GDM1 (cell line): Measurements from ENCODE around the gene RBFOX1.

Source experiments
- DNase-seq: peaks from one replicate; lab custom pipeline; 2025; lab: John Stamatoyannopoulos, UW

The RBFOX1 gene

DNA sequence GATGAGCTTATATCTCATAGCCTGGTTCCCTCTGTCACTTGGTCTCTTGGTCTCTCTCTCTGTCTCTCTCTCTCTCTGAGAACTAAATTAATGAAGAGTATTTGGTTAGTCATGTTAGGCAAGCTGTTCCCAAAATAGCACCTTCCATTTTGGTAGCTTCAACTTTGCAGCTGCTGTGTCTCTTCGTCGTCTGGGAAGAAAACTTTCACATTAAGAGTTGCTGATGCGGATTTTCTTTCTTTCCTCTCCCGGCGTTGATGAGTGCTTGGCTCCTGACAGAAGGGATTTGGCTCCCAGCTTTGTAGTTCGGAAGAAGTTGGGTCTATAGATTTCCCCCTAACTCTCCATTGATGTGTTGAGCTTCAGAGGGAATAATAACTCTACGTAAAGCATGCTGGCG, at the start of gene RBFOX1:
TSS of gene RBFOX1 (plus strand) at position 235 of the 400 bp plus-strand sequence.
- no peak for DNase-seq

DNA sequence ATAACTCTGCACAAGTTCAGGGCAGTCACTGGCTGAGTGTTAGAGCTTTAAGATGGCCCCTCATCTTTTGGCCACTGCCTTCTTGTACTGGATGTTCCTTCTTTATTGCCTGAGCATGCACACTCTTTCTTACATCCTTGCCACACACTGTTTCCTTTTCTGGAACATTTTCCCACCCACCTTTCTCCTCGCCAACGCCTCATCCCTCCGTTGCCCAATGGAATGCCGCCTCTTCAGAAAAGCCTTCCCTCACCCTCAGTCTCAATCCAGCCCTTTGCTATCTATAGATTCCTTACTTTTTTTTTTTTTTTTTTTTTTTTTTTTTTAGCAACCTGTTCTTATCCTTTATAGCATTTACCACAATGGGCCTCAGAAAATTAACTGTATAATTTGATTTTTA, 47.9 kb upstream of the RBFOX1 start:
- DNase-seq = no peak

DNA sequence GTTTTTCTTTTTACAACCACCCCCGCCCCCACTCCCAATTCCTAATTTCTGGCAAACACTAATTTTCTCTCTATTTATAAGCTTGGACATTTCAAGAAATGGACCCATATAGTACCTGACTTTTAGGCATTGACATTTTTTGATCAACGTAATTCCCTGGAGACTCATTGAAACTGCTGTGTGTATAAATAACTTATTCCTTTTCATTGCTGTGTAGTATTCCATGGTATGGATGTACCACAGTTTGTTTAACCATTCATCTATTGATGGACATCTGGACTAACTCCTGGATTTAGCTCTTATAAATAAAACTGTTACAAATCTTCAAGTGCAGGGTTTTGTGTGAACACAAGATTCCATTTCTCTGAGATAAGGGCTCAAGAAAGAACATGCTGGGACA, 47.1 kb upstream of the RBFOX1 start:
- no peak for DNase-seq

DNA sequence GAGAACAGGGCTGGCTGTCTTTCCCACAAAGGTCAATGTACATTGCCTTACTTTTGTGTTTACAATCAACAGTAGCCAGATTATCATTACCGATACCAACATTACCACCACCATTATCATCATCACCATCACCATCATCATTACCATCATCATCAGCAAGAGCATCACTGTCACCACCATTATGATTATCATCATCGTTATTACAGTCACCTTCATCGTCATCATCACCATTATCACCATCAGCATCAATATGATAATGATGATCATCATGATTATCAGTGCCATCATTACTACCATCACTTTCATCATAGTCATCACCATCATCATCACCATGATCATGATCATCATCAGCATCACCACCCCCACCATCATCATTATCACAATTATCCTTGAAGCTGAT, 43.3 kb upstream of the RBFOX1 start:
- DNase-seq = no peak

DNA sequence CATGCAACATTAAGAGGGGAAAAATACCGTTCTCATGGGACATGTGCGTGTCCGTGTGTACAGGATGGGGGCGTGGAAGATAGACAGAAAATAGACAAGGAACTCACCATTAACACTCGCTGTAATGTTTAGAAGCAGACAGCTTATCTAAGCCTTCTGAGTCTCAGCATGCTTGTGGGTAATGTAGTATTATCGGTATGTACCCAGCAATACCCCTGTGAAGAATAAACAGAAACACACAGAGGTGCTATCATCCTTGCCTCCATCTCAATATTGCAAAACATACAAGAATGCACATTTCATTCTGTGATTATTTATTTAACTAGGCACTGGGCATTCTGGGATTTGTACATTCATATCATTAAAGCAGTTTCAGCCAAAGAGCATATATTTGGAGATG, 42.0 kb upstream of the RBFOX1 start:
- DNase-seq = no peak

DNA sequence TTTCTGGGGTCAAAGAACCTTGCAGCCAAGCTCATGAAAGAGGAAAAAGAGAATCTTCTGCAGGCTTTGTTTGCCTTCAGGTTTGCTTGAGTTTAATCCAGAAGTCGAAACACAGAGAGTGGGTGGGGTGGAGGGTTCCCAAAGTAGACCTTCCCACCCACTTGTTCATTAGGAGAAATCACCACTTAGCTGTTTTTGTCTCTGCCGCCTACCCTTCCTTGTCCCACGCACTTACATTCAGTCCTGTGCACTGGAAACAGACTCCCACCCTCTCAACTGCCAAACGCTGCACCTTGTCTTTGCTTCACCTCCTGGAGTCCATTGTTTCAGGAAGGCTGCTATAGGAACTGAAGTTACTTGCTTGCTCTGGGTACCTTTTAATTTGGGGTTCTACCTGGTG, 38.6 kb upstream of the RBFOX1 start:
- DNase-seq = no peak

DNA sequence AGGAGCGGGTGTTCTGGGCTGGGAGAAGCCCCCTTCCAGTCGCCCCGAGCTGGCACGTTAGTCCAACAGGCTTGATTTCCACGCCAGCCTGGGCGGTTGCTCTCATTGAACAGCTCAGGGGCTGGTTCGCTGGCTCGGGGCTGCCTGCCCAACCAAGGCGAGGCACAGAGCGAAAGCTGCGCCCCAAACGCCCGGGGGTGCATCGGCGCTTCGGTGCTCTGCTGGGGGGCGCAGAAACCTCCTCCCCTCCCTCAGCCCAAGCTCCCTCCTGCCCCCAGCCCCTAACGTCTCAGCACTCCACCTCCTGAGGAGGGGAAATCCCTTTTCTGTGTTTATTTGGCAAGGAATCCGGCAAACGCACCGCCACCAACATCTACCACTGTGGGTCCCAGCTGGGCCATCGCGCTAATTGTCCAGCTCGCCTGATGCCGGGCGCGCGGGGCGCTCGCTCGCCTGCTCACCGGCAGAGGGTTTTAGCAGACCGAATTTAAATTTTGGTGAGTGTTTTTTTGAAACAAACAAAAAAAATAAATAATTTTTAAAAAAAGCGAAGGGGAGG, 29.5 kb upstream of the RBFOX1 start:
- DNase-seq = no peak

DNA sequence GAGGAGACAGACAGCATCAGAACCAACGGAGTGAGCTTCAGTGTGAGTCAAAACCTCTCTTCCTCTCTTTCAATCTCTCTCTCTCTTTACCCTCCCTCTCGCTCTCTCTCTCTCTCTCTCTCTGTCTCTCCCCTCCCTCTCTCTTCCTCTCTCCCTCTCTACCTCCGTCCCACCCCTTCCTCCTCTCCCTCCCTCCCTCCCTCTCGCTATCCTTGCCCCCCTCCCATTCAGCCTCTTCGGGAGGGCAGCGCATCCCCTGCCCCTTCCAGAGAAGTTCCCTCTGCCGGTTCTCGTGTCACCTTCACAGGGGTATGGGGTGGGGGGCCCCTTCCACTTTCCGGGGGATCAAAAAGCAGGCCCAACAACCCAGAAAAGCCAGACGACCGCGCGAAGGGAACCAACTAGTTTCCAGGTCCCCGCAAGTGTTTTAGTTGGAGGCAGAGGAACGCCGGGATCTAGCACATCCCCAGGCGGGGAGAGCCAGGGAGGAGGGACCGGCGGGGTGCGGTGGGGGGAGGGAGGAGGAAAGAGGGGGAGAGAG, 28.9 kb upstream of the RBFOX1 start:
- no peak for DNase-seq

DNA sequence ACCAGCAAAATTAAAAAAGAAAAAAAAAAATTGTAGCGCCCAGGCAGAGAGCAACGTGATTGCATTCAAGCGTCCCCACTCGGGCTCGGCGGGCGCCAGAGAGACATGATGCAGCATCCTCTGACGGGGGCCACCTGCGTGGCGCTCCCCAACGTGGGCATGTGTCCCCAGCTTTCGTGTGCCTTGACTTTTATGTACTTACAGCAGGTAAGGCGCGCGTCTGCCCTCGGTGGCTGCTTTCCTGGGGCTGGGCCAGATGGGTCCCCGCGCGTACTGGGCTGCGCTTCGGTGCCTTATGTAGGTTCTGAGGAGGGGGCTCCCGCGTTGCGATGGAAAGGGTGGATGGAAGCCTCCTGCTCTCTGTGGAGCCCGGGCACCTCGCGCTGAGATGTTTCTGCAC, 28.4 kb upstream of the RBFOX1 start:
- DNase-seq = no peak

DNA sequence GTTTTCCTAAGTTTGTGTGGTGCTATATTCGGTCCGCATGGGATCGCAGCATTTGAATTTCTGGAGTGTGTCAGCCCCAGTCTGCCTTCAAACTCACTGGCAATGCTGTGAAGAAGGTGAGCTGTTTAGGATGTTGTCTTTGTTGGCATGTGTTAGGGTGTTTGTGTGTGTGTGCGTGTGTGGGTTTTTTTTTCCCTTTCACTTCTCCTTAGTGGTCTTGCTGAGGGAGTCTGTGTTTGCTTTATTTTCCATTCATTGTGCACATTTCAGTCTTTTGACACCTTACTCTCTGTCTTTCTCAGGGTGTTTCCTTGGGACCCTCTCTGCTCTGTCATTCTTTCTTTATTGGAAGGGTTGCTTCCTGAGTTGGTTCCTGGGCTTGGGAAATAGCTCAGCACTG, 27.7 kb upstream of the RBFOX1 start:
- DNase-seq = no peak

DNA sequence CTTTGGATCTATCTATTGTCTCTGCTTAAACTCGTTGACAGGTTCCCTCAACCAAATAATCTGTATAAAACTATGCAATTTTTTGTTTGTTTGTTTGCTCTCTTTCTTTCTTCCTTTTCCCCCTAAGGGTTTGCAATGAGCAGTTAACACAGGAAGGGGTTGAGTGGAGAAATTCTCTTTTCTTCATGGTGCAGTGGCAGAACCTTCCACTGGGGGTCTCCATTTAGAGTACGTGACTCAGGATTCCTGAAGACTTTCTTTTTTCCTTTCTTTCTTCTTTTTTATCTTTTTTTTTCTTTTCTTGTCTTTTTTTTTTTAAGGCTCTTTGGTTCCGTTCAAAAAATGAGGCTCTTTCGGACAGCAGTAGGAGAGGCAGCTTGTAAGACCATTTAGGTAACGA, 19.5 kb upstream of the RBFOX1 start:
- no peak for DNase-seq

DNA sequence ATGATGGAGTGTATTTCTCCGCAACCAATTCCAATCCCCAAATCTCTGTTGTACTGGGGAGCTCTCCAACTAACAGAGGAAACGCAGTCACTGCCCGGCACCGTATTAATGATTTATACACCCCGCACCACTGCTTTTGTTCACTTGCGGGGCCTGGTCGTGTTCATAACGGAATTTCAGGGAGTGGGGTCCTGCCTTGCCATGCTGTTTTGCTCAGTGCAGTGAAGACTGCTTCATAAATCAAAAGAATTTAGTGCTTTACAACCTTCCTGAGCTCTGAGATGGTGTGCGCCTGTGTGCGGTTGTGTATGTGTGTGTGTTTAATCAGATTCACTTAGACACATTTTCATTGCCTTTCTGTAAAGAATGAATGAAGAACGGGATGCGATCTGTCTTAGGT, 18.5 kb upstream of the RBFOX1 start:
- DNase-seq = no peak

DNA sequence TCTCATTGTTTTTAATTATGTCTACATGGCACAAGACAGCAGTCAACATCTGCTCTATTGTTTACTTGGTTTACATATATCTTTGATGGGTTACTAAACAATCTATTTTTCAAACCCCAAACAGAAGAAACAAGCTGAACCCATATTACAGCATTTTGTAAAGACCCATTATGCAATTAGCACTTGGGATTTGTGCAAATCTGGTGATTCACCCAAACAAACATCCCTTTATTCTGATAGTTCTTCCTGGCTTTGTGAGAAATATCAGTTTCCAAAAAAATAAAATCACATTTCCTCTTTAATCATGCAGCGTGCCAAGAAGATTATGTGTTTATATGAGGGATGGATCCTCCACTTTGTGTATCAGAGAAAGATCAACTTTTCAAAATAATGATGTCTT, 16.8 kb upstream of the RBFOX1 start:
- no peak for DNase-seq

DNA sequence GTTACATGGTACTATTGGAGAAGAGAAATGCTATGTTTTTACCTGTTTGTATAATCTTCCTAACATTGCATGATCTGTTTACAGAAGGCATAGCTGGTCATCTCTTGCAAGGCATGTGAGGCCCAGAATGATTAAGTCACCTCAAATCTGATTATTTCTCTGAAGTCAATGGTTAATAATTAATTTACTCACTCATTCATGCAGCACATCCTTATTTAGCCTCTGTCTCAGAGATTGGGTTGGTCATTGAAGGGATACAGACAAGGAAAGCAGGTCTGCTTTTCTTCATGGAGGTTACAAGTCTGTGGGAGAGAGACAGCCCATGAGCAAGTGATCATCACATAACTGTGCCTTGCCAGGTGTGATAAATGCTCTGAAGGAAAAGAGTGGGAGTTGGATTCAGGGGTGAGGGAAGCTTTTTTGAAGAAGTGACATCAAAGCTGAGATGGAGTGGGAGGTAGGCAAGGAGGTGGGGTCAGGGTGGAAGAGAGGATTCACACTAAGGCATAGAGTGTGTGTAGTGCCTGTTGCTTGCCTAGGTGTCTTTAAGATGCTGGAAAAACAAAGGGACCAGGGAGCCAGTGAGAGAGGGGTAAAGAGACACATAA, 16.3 kb upstream of the RBFOX1 start:
- DNase-seq = no peak

DNA sequence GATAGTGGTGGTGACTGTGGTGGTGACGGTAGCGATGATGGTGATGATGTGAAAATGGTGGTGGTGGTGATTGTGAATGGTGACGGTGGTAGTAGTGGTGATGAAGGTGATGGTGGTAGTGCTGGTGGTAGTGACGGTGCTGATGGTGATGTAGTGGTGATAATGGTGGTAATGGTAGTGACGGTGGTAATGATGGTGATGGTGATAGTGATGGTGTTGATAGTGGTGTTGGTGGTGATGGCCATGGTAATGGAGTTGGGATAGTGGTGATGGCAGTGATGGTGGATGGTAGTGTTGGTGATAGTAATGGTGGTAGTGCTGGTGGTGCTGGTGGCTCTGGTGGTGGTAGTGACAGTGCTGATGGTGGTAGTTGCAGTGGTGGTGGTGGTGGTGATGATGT, 14.7 kb upstream of the RBFOX1 start:
- DNase-seq = no peak

DNA sequence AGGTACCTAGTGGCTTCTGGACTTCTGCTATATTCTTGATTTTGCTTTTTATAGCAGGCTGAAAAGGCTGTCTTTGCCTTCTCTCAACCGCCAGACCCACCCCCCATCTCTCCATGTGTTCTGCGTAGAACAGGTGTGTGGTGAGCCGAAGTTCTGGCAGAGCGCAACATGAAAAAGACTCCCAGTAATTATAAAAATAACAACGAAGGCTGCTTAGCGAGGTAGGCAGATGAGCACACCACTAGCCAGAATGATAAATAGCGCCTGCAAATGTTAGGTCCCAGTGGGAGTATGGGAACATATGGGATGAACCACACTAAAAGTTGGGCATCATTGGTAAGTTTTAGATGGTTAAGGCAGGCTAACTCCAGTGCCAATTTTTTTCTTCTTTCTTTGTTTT, 14.0 kb upstream of the RBFOX1 start:
- DNase-seq = no peak

DNA sequence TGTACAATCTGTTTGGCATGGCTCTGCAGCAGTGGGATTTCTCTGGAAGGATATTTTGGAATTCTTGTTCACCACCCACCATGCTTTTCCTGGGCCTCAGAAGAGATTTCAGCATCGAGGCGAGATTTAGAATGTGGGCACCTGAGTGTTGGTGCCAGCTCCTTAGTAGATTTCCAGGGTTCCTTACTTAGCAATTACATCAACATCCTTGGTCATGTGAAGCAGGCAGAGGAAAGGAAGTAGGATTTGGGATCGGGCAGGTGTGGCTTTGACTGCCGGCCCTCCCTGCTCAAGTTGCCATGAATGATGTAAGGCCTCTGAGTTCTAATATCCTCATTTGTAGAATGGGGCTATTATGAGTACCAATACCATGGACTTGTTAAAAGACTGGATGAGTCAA, 13.1 kb upstream of the RBFOX1 start:
- DNase-seq = no peak

DNA sequence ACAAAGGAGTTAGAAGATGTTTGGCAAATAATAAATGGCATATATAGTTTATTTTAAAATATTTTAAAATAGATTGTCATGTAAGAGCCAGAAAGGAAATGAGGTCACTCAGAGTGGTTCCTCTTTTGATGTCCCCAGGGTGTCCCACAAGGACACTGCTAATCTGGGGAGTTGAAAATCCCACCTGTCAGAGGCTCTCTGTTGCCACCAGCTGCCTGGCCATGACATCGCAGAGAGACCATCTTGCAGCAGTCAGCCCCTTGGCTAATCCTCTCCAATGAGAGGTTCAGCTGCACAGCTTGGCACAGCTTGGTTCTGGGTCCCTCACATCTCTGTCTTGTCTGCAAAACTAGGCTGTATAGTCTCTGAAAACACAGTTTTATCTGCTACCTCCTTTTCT, 11.0 kb upstream of the RBFOX1 start:
- no peak for DNase-seq

DNA sequence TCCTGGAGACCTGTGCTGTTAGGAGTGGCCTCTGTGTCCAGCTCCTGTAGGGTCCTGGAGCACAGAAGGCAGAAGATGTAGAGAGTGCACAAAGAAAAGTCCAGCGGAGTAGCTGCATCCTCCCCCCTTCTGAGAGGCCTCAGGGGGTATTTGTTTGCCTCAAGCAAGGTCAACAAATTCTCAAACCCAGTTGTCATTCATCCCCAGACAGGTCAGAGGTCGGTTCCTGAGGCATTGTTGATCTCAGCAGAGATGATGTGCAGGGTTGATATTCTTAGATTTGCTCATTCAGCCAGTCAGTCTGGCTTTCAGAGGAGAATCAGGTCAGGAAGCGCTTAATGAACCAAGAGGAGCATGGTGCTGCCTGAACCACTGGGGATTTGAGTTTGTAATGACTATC, 8.3 kb upstream of the RBFOX1 start:
- no peak for DNase-seq

DNA sequence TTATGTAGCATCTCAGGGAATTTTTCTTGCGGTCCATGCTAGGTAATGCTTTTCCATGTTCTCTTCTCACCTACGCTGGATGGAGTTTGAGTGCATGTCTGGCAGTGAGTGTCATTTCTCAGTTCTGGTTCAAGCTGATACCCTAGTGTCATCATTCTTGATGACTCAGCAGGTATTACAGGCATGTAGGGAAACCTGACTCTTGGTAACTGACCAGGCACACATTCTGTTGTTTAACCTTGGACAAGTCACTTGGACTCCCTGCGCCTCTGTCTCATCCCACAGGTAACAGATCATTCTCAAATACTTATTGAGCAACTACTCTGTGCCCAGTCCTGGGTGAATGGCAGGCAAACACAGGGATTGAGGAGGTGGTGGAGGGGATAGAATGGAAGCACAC, 6.8 kb upstream of the RBFOX1 start:
- no peak for DNase-seq

DNA sequence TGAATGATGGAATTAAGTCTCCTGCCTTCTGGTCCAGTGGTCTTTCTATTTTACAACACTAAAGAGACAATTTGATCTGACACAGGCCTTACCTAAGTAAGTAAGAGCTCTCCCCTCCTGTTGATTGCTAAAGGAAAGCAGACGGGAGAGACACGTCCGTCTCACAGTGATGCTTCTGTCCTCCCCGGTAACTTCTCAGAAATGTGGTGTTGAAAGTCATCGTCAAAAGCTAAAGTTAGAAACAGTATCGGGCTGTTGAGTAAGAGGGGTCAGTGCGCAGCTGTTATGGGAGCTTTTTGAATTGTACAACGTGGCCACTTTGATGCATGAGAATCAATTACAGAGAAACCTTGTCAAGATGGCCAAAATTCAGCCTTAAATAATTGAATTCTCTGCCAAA, 1.9 kb upstream of the RBFOX1 start:
- no peak for DNase-seq

DNA sequence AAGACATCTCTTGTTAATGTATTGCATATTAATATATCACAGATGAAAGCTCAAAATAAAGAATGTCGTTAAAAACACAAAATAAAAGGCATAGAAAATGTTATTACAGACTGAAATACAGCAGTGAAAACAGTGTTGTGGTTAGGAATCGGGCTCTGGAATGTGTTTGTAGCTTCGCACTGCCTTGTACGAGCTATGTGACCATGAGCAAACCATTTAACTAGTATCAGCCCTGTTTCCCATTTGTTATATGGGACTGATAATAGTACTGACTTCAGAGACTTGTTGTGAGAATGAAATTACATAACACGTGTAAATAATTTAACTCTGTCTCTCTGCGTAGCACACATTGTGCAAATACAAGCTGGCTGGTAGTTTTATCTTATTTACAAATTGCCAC, 648 bp upstream of the RBFOX1 start:
- DNase-seq = no peak

DNA sequence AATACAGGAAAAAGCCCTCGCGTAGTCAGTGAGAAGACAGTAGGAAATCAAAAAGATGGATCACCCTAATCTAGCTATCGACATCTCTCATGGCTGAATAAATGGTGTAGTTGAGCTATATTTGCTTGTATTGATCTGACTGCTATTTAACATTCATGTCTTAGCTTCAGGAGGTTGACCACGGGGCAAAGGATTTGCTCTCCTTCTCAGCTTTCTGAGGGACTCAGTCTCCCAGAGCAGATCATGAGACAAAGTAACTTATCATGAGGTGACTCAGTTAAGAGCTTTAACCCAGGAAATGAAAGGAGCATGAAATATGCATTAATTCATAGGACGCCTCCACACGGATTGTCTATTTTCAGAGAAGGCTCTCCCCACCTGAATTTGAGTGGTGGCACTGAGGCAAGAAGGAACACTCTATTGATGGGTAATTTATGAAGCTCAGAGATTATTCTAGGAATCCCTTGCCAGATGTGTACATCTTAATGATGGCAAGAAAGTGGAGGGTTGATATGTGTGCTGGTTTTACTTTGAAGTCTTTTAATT, 608 bp downstream of the RBFOX1 start:
- DNase-seq = no peak
